ENCODE data around the gene GNA12.

GRCh38 chr7:2802504-2803341 is 41.4 kb downstream of the GNA12 start:
- TF ChIP-seq CTCF (IDR thresholded peaks at IDR 0.05; ENCODE audit: insufficient read depth, low read length, poor library complexity, severe bottlenecking) (no peak), EZH2phosphoT487 (conservative IDR thresholded peaks at IDR 0.05; ENCODE audit: low read length) (no peak)

Data from SU-DHL-6 (cell line).